ENCODE measurements around the gene PDE4C.

DNA sequence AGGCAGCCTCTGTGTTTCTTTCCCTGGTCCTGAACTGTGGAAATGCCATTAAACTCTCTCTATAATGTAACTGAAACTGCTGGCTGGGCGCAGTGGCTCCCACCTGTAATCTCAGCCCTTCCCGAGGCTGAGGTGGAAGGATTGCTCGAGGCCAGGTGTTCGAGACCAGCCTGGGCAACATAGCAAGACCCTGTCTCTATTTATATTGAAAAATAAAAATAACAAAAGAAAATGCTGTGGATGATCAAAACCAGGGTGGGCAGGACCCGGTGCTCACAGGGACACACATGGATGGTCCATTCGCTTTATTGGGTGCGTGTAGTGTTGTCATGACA is 29.8 kb downstream of the PDE4C start:
- TF ChIP-seq EZH2 (IDR thresholded peaks at IDR 0.05; ENCODE audit: low read length, missing control alignments) (no peak), CTCF (conservative IDR thresholded peaks at IDR 0.05 in 1 of 2, IDR thresholded peaks at IDR 0.05 in 1 of 2; ENCODE audit: low read depth in 1 of 2, low read length in 2 of 2) (no peak)

All from fibroblast of lung (primary cell).